ENCODE results near the gene FPGS. TPM values are rescaled to one million over a fixed set of nuclear protein-coding genes. Genes with fewer than 3 reads are reported as not detected.
"Not testable (repeated sequence)": the region's sequence is repeated elsewhere in the genome, so short reads cannot be mapped to it uniquely, and the experiment has no call there.

The FPGS gene
- total RNA-seq, 4 donors from 2014 or later, result 36.1 to 56.3 (median 50.1) TPM

DNA sequence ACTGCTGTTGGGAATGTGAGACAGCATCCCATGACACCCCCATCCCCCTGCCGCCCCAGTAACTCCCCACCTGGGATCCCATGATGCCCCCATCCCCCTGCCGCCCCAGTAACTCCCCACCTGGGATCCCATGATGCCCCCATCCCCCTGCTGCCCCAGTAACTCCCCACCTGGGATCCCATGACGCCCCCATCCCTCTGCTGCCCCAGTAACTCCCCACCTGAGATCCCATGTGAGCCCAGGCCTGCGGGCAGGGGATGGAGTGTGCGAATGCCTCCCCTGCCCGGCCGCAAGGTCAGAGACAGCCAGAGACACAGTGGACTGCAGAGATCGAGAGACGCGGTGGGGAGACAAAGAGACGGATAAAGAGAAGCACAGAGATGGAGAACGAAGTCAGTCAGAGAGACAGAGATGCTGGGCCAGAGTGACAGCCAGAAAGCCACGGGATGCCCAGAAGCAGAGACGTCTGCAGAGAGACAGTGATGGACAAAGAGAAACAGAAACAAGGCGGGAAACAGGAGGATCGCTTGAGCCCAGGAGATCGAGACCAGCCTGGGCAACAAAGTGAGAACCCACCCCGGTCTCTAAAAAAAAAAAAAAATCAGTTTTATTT lies 25.2 kb upstream of the FPGS start:
- H3K27me3 ChIP-seq, result no peaks in the 10 kb centered on the region
- H3K9me3 ChIP-seq, result no peaks in the 10 kb centered on the region
- intact Hi-C loops (cut with DNase I), result no loop called here
- H3K4me3 ChIP-seq, result peak overlapping the region; percentile 12 to 33 (median 20)
- TF ChIP-seq POLR2A (IDR thresholded peaks at IDR 0.05; ENCODE audit: low read depth), result no peak
- TF ChIP-seq, protein P1, sequence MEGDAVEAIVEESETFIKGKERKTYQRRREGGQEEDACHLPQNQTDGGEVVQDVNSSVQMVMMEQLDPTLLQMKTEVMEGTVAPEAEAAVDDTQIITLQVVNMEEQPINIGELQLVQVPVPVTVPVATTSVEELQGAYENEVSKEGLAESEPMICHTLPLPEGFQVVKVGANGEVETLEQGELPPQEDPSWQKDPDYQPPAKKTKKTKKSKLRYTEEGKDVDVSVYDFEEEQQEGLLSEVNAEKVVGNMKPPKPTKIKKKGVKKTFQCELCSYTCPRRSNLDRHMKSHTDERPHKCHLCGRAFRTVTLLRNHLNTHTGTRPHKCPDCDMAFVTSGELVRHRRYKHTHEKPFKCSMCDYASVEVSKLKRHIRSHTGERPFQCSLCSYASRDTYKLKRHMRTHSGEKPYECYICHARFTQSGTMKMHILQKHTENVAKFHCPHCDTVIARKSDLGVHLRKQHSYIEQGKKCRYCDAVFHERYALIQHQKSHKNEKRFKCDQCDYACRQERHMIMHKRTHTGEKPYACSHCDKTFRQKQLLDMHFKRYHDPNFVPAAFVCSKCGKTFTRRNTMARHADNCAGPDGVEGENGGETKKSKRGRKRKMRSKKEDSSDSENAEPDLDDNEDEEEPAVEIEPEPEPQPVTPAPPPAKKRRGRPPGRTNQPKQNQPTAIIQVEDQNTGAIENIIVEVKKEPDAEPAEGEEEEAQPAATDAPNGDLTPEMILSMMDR (IDR thresholded peaks at IDR 0.05), result no peak
- TF ChIP-seq POLR2AphosphoS5 (IDR thresholded peaks at IDR 0.05), result no peak
- TF ChIP-seq EP300 (IDR thresholded peaks at IDR 0.05), result no peak
- no peak overlapping the region for H3K27ac ChIP-seq (replicated peaks in 1 of 4)
- H3K4me1 ChIP-seq, result peaks cover 8 to 17% (median 13%) of the 10 kb centered on the region in 4 donors
- WGBS, result 63% methylated on average over 18 of the region's 18 CpGs
- no peaks in the 10 kb centered on the region for H3K36me3 ChIP-seq
- no peak for DNase-seq (ENCODE audit: extremely low spot score)

DNA sequence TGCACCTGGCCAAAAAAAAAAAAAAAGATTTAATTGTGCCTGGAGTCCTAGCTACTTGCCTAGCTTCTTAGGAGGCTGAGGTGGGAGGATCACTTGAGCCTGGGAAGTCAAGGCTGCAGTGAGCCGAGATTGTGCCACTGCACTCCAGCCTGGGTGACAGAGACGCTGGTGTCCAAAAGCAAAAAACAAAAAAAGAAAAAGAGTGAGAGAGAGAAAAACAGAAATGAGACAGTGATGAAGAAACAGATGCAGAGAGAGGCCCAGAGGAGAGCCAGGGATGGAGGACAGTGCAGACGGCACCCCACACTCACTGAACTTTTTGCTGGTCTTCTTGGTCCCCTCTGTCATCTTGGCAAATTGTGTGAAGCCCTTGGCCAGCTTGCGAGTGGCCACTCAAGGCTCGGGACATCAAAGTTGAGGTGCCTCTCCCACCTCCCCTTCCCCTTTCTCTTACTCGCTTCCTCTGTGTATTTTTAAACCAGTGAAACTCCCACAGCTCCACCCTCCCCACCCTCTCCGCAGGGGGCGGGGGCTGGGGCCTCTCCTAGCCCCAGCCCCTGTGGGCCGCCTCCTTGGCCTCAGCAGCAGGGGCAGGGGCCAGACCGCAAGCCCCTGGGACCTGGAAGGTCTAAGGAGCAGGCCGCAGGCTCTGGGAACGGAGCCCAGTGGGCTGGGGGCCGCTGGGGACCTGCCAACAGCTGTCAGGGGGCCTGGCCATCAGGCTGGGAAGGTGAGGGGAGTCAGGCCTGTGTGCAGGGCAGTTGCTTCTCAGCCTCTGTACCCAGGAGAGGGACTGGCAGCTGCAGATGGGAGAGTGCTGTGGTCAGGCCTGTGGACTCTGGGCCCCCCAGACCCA lies 24.2 kb upstream of the FPGS start, which contains the start of gene SH2D3C:
Gene SH2D3C, minus strand, starts transcription at position 387 of the 856 bp plus-strand sequence. Its CDS starts 39 bp downstream, at position 348.
- peak within 1 kb of the TSS; percentile 11 to 33 (median 16) for H3K4me3 ChIP-seq
- 52% methylated on average over 12 of the region's 13 CpGs for whole genome bisulfite sequencing
- H3K27me3 ChIP-seq, result no peaks in the 10 kb centered on the region
- no peaks in the 10 kb centered on the region for H3K9me3 ChIP-seq
- no peak for DNase-seq (ENCODE audit: extremely low spot score)
- peak within 1 kb of the TSS; percentile 2 to 66 (median 52) for H3K27ac ChIP-seq (replicated peaks in 1 of 4)
- TF ChIP-seq POLR2AphosphoS5 (IDR thresholded peaks at IDR 0.05) (no peak), POLR2A (IDR thresholded peaks at IDR 0.05; ENCODE audit: low read depth) (no peak), EP300 (IDR thresholded peaks at IDR 0.05) (no peak)
- TF ChIP-seq, protein P1 (IDR thresholded peaks at IDR 0.05), result no peak
- intact Hi-C loops (cut with DNase I), result no loop called here
- H3K36me3 ChIP-seq, result no peaks in the 10 kb centered on the region
- H3K4me1 ChIP-seq, result peaks cover 14 to 17% (median 15%) of the 10 kb centered on the region in 4 donors

DNA sequence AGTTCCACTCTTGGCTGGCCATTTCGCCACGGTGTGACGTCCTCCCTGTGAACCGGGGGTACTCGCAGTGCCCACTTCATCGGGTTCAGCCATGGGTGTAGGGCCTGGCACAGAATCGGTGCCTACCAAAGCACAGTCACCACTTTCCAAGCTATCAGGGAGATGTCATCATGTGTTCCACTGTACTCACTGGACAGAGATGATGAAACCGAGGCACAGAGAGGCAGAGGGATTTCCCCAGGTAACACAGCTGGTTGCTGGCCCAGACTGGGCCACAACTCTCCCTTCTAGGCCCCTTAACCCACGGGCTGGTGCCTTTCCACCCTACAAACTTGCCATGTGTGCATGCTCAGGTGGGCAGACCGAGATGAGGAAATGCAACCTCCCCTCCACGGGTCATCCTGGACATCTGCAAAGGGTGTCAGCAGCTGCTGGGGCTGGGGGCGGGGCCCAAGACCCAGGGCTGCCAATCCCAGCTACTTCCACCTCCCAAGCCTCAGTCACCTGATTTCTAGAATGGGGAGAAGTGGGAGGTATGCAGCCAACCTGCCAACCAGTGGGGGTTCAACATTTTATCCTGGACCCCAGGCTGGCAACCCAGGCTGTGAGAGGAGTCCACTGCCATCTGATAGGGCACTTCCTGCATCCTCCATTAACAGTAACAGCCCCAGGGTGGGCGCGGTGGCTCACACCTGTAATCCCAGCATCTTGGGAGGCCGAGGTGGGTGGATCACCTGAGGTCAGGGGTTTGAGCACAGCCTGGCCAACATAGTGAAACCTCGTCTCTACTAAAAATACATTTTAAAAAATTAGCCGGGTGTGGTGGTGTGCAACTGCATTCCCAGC lies 23.3 kb upstream of the FPGS start:
- no peak for TF ChIP-seq EP300 (IDR thresholded peaks at IDR 0.05)
- Histone ChIP-seq H3K27me3 (no peaks in the 10 kb centered on the region), H3K9me3 (no peaks in the 10 kb centered on the region), H3K4me1 (peaks cover 19 to 23% (median 23%) of the 10 kb centered on the region in 4 donors), H3K4me3 (no peak overlapping the region), H3K36me3 (no peaks in the 10 kb centered on the region), H3K27ac (replicated peaks in 1 of 4) (peak overlapping the region; percentile 2 to 66 (median 52))
- intact Hi-C loops (cut with DNase I), result no loop called here
- 79% methylated on average over 5 of the region's 17 CpGs for WGBS
- no peak for DNase-seq (ENCODE audit: extremely low spot score)

DNA sequence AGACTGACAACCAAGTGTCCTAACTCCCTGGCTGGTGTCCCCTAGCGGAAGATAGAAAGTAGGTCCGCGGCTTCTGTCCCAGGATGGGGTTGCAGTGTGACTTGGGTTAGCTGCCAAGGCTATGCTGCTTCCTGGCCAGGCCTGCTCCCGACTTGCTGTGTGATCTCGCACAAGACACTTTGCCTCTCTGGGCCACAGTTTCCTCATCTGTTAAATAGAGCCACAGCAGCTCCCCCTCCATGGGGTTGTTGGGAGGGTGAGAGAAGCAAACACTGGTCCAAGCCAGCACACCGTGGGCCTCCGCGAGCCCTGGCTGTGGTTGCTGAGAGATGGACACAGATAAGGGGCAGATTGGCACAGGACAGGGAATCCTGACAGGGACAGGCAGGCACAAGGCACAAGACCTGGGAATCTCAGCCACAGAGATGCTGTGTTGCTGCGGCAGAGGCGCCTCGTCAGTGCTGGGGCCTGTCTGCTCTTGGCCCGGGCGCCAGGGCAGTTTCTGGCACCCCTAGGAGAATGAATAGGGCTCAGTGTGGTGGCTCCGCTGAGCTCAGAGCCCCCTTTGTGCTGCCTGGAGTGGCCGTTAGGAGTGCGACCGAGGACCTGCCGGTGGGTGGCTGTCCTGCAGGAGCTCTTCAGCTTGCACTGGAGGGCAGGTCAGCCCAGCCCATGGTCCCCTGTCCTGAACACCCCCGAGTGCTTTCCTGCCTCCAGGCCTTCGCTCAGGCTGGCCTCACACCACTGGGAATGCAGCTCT lies 22.4 kb upstream of the FPGS start:
- Histone ChIP-seq H3K27me3 (no peaks in the 10 kb centered on the region), H3K4me1 (peaks cover 24 to 29% (median 29%) of the 10 kb centered on the region in 4 donors), H3K4me3 (no peak overlapping the region), H3K36me3 (no peaks in the 10 kb centered on the region), H3K27ac (replicated peaks in 1 of 4) (peak overlapping the region in 1 of 4 donors; percentile 9), H3K9me3 (no peaks in the 10 kb centered on the region)
- intact Hi-C loops (cut with DNase I), result no loop called here
- no peak for DNase-seq (ENCODE audit: extremely low spot score)
- TF ChIP-seq POLR2A (IDR thresholded peaks at IDR 0.05; ENCODE audit: low read depth), result no peak
- no peak for TF ChIP-seq EP300 (IDR thresholded peaks at IDR 0.05)
- no peak for TF ChIP-seq POLR2AphosphoS5 (IDR thresholded peaks at IDR 0.05)
- TF ChIP-seq, protein P1 (IDR thresholded peaks at IDR 0.05), result no peak
- WGBS, result 70% methylated on average over 10 of the region's 20 CpGs

DNA sequence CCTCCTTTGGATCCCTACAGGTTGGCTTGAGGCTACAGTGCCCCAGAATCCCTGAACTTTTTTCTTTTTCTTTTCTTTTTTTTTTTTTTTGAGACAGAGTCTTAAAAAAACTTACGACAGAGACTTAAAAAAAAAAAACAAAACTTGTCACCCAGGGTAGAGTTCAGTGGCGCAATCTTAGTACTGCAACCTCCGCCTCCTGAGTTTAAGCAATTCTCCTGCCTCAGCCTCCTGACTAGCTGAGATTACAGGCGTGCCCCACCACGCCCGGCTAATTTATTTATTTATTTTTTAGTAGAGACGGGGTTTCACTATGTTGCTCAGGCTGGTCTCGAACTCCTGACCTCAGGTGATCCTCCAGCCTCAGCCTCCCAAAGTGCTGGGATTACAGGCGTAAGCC lies 21.8 kb upstream of the FPGS start:
- intact Hi-C loops (cut with DNase I), result not testable (repeated sequence)

More for the DNA sequence above, 21.8 kb upstream of the FPGS start:
- H3K36me3 ChIP-seq; H3K27me3 ChIP-seq; DNase-seq (ENCODE audit: extremely low spot score); H3K27ac ChIP-seq (replicated peaks in 1 of 4); H3K4me3 ChIP-seq; H3K9me3 ChIP-seq: not testable (repeated sequence)
- 88% methylated on average over 9 of the region's 9 CpGs for WGBS
- peaks cover 24 to 29% (median 29%) of the 10 kb centered on the region in 4 donors for H3K4me1 ChIP-seq
